Tibial artery (tissue), 4 donors: ENCODE measurements around the gene SYNJ2.

Experiments used
- DNase-seq, 2 donors: peaks; one replicate each; pipeline ENCODE4 v3.0.0-alpha.2; 2019
- H3K27ac ChIP-seq, 2 donors: fragments of 200-600 bp; sonication (generic) in 1 of 2; 1 replicate in 1 of 2; 2 replicates in 1 of 2; pipeline ENCODE4 v1.5.1; 2018 to 2019; ENCODE audit warnings: mild to moderate bottlenecking in 1 of 2
- H3K27me3 ChIP-seq, 2 donors: fragments of 200-600 bp; sonication (generic) in 1 of 2; one replicate each; pipeline versions ENCODE4 v1.5.1 to v1.6.0; 2016 to 2019
- H3K36me3 ChIP-seq, 3 donors: fragments of 200-600 bp; sonication (generic) in 2 of 3; one replicate each; pipeline ENCODE4 v1.5.1; 2016 to 2019; ENCODE audit warnings: mild to moderate bottlenecking in 2 of 3
- H3K4me1 ChIP-seq, 4 donors: fragments of 200-600 bp; sonication (generic) in 2 of 4; 1 replicate in 3 of 4; 2 replicates in 1 of 4; pipeline ENCODE4 v1.5.1; 2016 to 2019
- H3K4me3 ChIP-seq, 2 donors: fragments of 200-600 bp; sonication (generic) in 1 of 2; 1 replicate in 1 of 2; 2 replicates in 1 of 2; pipeline ENCODE4 v1.5.1; 2018 to 2019; ENCODE audit warnings: mild to moderate bottlenecking in 2 of 2
- H3K9me3 ChIP-seq, 3 donors: fragments of 200-600 bp; sonication (generic) in 1 of 3; one replicate each; pipeline ENCODE4 v1.5.1; 2016 to 2019
- CTCF ChIP-seq, 2 experiments: fragments of 200-600 bp in 1 of 2; fragments of 450-650 bp in 1 of 2; IDR thresholded peaks; one replicate each; pipeline ENCODE4 v1.5.1; 2017 to 2019; ENCODE audit warnings: antibody characterized with exemption in 2 of 2, mild to moderate bottlenecking in 1 of 2, moderate library complexity in 1 of 2
- intact Hi-C: fragments of 100-400 bp; cut with DNase I; formaldehyde crosslinking; loops from one replicate; pipeline ENCODE4 v1.15.0; 2023; ENCODE audit warnings: low total_unique reads

The SYNJ2 gene

DNA sequence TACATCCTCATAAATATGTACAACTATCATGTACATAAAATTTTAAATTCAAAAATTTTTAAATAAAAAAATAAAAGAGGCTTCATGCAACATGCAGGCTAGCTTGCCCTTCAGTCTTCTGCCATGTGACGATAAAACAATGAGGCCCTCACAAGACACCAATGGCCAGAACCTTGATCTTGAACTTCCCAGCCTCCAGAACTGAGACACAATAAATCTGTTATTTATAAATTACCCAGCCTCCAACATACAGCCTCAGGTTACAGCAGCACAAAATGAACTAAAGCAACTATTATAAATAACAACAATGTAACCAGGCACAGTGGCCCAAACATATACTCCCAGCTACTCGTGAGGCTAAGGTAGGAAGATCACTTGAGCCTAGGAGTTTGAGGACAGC, 143.6 kb downstream of the SYNJ2 start:
- TF ChIP-seq CTCF (IDR thresholded peaks at IDR 0.05) = no peak
- H3K27ac ChIP-seq = no peak overlapping the region
- no peaks in the 10 kb centered on the region for H3K4me1 ChIP-seq
- peaks cover 19 to 44% (median 38%) of the 10 kb centered on the region in 3 donors for H3K36me3 ChIP-seq
- DNase-seq = no peak
- H3K4me3 ChIP-seq = no peak overlapping the region
- intact Hi-C loops = no loop called here
- no peaks in the 10 kb centered on the region for H3K27me3 ChIP-seq
- no peaks in the 10 kb centered on the region for H3K9me3 ChIP-seq

GRCh38 chr6:158131926-158132325, 150.3 kb downstream of the SYNJ2 start:
- Histone ChIP-seq H3K9me3 (no peaks in the 10 kb centered on the region), H3K4me3 (no peak overlapping the region), H3K4me1 (no peaks in the 10 kb centered on the region), H3K36me3 (peaks cover 13 to 34% (median 15%) of the 10 kb centered on the region in 3 donors), H3K27me3 (no peaks in the 10 kb centered on the region), H3K27ac (no peak overlapping the region)
- no peak for DNase-seq
- peak in 1 of 2 experiments; percentile 11 for TF ChIP-seq CTCF (IDR thresholded peaks at IDR 0.05)
- intact Hi-C loops = no loop called here

DNA sequence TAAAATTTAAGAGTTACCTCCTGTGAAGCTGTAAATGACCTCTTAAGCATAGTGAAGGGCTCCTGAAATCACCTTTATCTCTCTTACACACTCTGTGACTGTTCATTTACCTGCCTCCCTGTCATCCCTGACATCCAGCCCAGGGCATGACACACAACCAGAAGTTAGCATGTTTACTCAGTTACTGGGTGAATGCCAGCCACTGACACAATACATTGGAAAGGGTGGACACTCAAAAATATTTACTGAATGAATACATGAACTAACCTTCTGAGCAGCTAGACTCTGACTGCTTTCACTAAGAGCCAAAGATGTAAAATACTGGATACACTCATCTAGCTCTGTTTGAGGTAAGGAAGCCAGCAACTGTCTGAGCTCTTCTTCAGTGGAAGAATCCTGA, 161.1 kb downstream of the SYNJ2 start:
- H3K4me3 ChIP-seq = no peak overlapping the region
- H3K36me3 ChIP-seq = peaks cover 39 to 59% (median 57%) of the 10 kb centered on the region in 3 donors
- no peaks in the 10 kb centered on the region for H3K27me3 ChIP-seq
- no peaks in the 10 kb centered on the region for H3K9me3 ChIP-seq
- no peak for DNase-seq
- TF ChIP-seq CTCF (IDR thresholded peaks at IDR 0.05) = no peak
- no peak overlapping the region for H3K27ac ChIP-seq
- H3K4me1 ChIP-seq = no peaks in the 10 kb centered on the region
- intact Hi-C loops = no loop called here

DNA sequence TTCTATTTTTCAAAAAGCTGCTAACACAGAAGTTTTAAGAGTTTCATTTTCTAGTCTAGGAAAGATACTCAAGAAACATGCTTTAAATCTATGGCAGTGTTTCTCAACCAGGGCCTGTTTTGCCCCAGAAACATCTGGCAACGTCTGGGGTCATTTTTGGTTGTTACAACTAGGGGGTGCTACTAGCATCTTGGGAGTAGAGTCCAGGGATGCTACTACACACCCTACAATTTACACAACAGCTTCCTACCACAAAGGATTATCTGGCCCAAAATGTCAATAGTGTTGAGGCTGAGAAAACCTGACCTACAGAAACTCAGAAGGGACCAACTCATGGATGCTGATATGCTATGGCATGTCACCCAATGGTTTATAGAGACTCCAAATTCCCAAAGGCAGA, 162.0 kb downstream of the SYNJ2 start:
- Histone ChIP-seq H3K4me3 (no peak overlapping the region), H3K36me3 (peaks cover 35 to 66% (median 57%) of the 10 kb centered on the region in 3 donors), H3K27me3 (no peaks in the 10 kb centered on the region), H3K4me1 (no peaks in the 10 kb centered on the region), H3K9me3 (no peaks in the 10 kb centered on the region), H3K27ac (no peak overlapping the region)
- DNase-seq = no peak
- no peak for TF ChIP-seq CTCF (IDR thresholded peaks at IDR 0.05)
- intact Hi-C loops = no loop called here
